GM20000 (cell line): ENCODE measurements around the gene PTPRR.
A peak's percentile ranks its signal among the peaks of the same experiment; 100 is the strongest.
"Not testable (repeated sequence)": the region's sequence is repeated elsewhere in the genome, so short reads cannot be mapped to it uniquely, and the experiment has no call there.

Experiments used
- DNase-seq: peaks from one replicate; pipeline ENCODE4 v3.0.0; 2012; ENCODE audit warnings: low spot score
- CTCF ChIP-seq: IDR thresholded peaks from 2 replicates; pipeline ENCODE4 v1.5.1; 2012; ENCODE audit warnings: mild to moderate bottlenecking, control low read depth; ENCODE audit errors: extremely low read depth, missing control alignments

PTPRR gene

GRCh38 chr12:70741256-70741655, 179.3 kb downstream of the PTPRR start:
- no peak for DNase-seq
- TF ChIP-seq CTCF, result no peak

- no peak for DNase-seq
- no peak for TF ChIP-seq CTCF
Observed at GRCh38 chr12:70739756-70740155, 180.8 kb downstream of the PTPRR start.

- no peak for DNase-seq
- TF ChIP-seq CTCF, result no peak
Observed at GRCh38 chr12:70736351-70737133, 184.0 kb downstream of the PTPRR start.

- DNase-seq, result not testable (repeated sequence)
Observed at GRCh38 chr12:70735197-70735596, 185.3 kb downstream of the PTPRR start.

- peak; percentile 28 for TF ChIP-seq CTCF
- DNase-seq, result peak; percentile 50
Observed at GRCh38 chr12:70733385-70733784, 187.2 kb downstream of the PTPRR start.

- DNase-seq, result no peak
- TF ChIP-seq CTCF, result no peak
Observed at GRCh38 chr12:70732287-70732686, 188.3 kb downstream of the PTPRR start.

- no peak for TF ChIP-seq CTCF
- no peak for DNase-seq
Observed at GRCh38 chr12:70730675-70731180, 189.8 kb downstream of the PTPRR start.

- TF ChIP-seq CTCF, result no peak
- no peak for DNase-seq
Observed at GRCh38 chr12:70724444-70724843, 196.1 kb downstream of the PTPRR start.
